OCI-LY3 (cell line): ENCODE measurements around the gene ADGRE3.

Experiments
- CTCF ChIP-seq: fragments of 200-600, 300-600 bp; sonication (generic); IDR thresholded peaks from 2 replicates; pipeline ENCODE4 v1.5.1; 2014; ENCODE audit warnings: antibody characterized with exemption, low read length, low read depth
- EZH2phosphoT487 ChIP-seq: fragments of 200-600 bp; shearing (Covaris generic); IDR thresholded peaks from 2 replicates; pipeline ENCODE4 v1.6.1; 2018; ENCODE audit warnings: antibody characterized with exemption, mixed run types, low read depth

- TF ChIP-seq CTCF (no peak), EZH2phosphoT487 (no peak)
Measured at GRCh38 chr19:14722127-14722526, 47.5 kb upstream of the ADGRE3 start.
